HepG2 (cell line): Measurements from ENCODE around the gene THAP2. TPM values are rescaled to one million over a fixed set of nuclear protein-coding genes. Genes with fewer than 3 reads are reported as not detected.

Experiments
- DZIP1 ChIP-seq: sonication (generic); formaldehyde crosslinking; IDR thresholded peaks from 2 replicates; pipeline ENCODE4 v1.5.0; 2020; ENCODE audit warnings: mild to moderate bottlenecking, missing genetic modification reagents
- EHMT2 ChIP-seq: fragments of 200-600 bp; sonication (generic); IDR thresholded peaks from 2 replicates; pipeline ENCODE4 v1.7.0; 2017; ENCODE audit warnings: antibody characterized with exemption, low read depth, low read length, borderline replicate concordance
- EZH2 ChIP-seq: conservative IDR thresholded peaks from 2 replicates; pipeline ENCODE4 v1.6.1; 2012; ENCODE audit warnings: mild to moderate bottlenecking, low read depth, low read length, moderate library complexity
- FOXP1 ChIP-seq, 2 experiments: fragments of 450-650 bp in 1 of 2; IDR thresholded peaks; 2 replicates each; pipeline ENCODE4 v1.6.1; 2017 to 2018; ENCODE audit warnings: antibody characterized with exemption in 1 of 2
- GTF2F1 ChIP-seq: fragments of 150-350 bp; IDR thresholded peaks from 2 replicates; pipeline ENCODE4 v1.6.1; 2014; ENCODE audit warnings: low read length
- LCORL ChIP-seq, 2 experiments: fragments of 450-650 bp in 1 of 2; sonication (generic) in 1 of 2; formaldehyde crosslinking in 1 of 2; IDR thresholded peaks; 2 replicates each; pipeline versions ENCODE4 v1.5.0 to v1.6.1; 2017 to 2020; ENCODE audit warnings: antibody characterized with exemption in 1 of 2, missing genetic modification reagents in 1 of 2
- MTF2 ChIP-seq: sonication (generic); formaldehyde crosslinking; IDR thresholded peaks from 2 replicates; pipeline ENCODE4 v1.5.0; 2020; ENCODE audit warnings: missing genetic modification reagents, borderline replicate concordance
- POGZ ChIP-seq: sonication (generic); formaldehyde crosslinking; IDR thresholded peaks from 2 replicates; pipeline ENCODE4 v1.4.0; 2020; ENCODE audit warnings: mild to moderate bottlenecking, missing genetic modification reagents
- SMARCE1 ChIP-seq: fragments of 450-650 bp; IDR thresholded peaks from 2 replicates; pipeline ENCODE4 v1.6.1; 2017; ENCODE audit warnings: borderline replicate concordance
- SNRNP70 ChIP-seq: fragments of 200-400 bp; formaldehyde crosslinking; IDR thresholded peaks from 2 replicates; pipeline ENCODE4 v1.6.1; 2017; ENCODE audit warnings: mild to moderate bottlenecking, low read depth, low read length, moderate library complexity
- YEATS2 ChIP-seq: sonication (generic); formaldehyde crosslinking; IDR thresholded peaks from 2 replicates; pipeline ENCODE4 v1.4.0; 2020; ENCODE audit warnings: missing genetic modification reagents, borderline replicate concordance
- ZFAT ChIP-seq: sonication (generic); formaldehyde crosslinking; conservative IDR thresholded peaks from 2 replicates; pipeline ENCODE4 v1.8.1; 2023; ENCODE audit warnings: missing genetic modification reagents, inconsistent platforms
- ZNF121 ChIP-seq: sonication (generic); formaldehyde crosslinking; IDR thresholded peaks from 2 replicates; pipeline ENCODE4 v1.5.0; 2020; ENCODE audit warnings: mild to moderate bottlenecking, missing genetic modification reagents
- ZNF563 ChIP-seq: sonication (generic); formaldehyde crosslinking; IDR thresholded peaks from 2 replicates; pipeline ENCODE4 v1.8.0; 2022; ENCODE audit warnings: mild to moderate bottlenecking, moderate library complexity, missing genetic modification reagents
- ZNF710 ChIP-seq: sonication (generic); formaldehyde crosslinking; IDR thresholded peaks from 2 replicates; pipeline ENCODE4 v1.5.0; 2020; ENCODE audit warnings: mild to moderate bottlenecking, missing genetic modification reagents, borderline replicate concordance
- ZNF720 ChIP-seq: sonication (generic); formaldehyde crosslinking; IDR thresholded peaks from 2 replicates; pipeline ENCODE4 v1.4.0; 2020; ENCODE audit warnings: missing genetic modification reagents
- ZNF749 ChIP-seq: sonication (generic); formaldehyde crosslinking; IDR thresholded peaks from 2 replicates; pipeline ENCODE4 v1.8.0; 2022; ENCODE audit warnings: mild to moderate bottlenecking, missing genetic modification reagents, moderate library complexity, borderline replicate concordance
- polyA plus RNA-seq, 8 experiments: library from polyadenylated mRNA; depleted of rRNA in 3 of 8; stranded (reverse) in 7 of 8; unstranded in 1 of 8; fragments of >200 nt; fragmentation: Illumina TruSeq in 4 of 8; extraction: Trizol in 4 of 8; gene quantifications; 2 replicates each; pipeline versions ENCODE4 v1.2.1 to v1.2.3, GENCODE V29; 2011 to 2016; ENCODE audit warnings: low read depth in 4 of 8, missing spikeins in 1 of 8, mixed read lengths in 1 of 8; ENCODE audit not compliant: insufficient read depth in 1 of 8
- total RNA-seq, 5 experiments: library from RNA; depleted of rRNA; stranded (reverse); fragments of >200 nt; fragmentation: Illumina TruSeq; extraction: Trizol; gene quantifications; 2 replicates each; pipeline ENCODE4 v1.2.3, GENCODE V29; 2016; ENCODE audit warnings: low read depth in 1 of 5
- TF ChIP-seq, protein P1 (sequence below), 2 experiments: IDR thresholded peaks; 2 replicates each; pipeline ENCODE4 v1.6.1; 2011 to 2012; ENCODE audit warnings: low read length in 2 of 2, borderline replicate concordance in 1 of 2, low read depth in 1 of 2, mild to moderate bottlenecking in 1 of 2, moderate library complexity in 1 of 2
- TF ChIP-seq, protein P2 (sequence below): sonication (generic); formaldehyde crosslinking; IDR thresholded peaks from 2 replicates; pipeline ENCODE4 v1.5.0; 2020; ENCODE audit warnings: missing genetic modification reagents

The THAP2 gene
- total and polyA plus RNA-seq, 2 of the 13 experiments (the other 11 are each of a cell fraction or from before 2014, with no cell fraction given) = 5.2 to 6.2 TPM

DNA sequence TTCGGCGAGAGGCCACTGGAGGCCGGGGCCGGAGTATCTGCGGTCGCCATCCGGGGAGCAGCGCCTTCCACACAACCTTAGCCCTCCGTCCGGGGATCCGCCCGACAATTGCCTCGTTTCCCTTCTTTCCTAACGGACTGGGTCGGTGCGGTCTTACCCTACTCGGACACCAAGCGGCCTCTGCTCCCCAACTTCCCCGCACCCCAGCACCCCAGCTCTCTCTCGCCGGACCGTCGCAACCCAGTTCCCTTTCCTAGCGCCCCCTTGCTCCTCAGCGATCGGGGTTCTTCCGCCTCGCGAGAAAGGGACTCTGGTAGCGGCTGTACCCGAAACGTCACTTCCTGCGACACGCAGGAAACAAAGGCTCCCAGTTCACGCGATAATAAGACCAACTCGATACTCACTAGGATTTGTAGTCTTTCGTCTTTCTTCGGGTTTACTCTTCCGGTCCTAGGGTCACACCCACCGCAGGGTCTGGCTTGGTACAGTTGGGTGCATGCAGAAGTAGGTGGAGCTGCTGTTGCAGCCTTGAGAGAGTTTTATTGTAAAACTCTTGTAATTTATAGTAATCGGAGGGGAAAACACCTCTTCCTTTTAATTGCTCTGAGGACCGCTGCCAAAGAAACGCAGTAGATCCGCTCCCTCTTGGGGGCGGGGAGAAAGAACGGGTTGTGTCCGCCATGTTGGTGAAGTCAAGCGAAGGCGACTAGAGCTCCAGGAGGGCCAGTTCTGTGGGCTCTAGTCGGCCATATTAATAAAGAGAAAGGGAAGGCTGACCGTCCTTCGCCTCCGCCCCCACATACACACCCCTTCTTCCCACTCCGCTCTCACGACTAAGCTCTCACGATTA lies at the start of gene THAP2, which contains the start of gene ZFC3H1 (continued):
- TF ChIP-seq, protein P1, sequence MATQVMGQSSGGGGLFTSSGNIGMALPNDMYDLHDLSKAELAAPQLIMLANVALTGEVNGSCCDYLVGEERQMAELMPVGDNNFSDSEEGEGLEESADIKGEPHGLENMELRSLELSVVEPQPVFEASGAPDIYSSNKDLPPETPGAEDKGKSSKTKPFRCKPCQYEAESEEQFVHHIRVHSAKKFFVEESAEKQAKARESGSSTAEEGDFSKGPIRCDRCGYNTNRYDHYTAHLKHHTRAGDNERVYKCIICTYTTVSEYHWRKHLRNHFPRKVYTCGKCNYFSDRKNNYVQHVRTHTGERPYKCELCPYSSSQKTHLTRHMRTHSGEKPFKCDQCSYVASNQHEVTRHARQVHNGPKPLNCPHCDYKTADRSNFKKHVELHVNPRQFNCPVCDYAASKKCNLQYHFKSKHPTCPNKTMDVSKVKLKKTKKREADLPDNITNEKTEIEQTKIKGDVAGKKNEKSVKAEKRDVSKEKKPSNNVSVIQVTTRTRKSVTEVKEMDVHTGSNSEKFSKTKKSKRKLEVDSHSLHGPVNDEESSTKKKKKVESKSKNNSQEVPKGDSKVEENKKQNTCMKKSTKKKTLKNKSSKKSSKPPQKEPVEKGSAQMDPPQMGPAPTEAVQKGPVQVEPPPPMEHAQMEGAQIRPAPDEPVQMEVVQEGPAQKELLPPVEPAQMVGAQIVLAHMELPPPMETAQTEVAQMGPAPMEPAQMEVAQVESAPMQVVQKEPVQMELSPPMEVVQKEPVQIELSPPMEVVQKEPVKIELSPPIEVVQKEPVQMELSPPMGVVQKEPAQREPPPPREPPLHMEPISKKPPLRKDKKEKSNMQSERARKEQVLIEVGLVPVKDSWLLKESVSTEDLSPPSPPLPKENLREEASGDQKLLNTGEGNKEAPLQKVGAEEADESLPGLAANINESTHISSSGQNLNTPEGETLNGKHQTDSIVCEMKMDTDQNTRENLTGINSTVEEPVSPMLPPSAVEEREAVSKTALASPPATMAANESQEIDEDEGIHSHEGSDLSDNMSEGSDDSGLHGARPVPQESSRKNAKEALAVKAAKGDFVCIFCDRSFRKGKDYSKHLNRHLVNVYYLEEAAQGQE (IDR thresholded peaks at IDR 0.05; ENCODE audit: borderline replicate concordance in 1 of 2, low read depth in 1 of 2, low read length in 2 of 2) = 0 out of 4 replicates have a peak, but pooled peaks of 1 of the 2 experiments have one; percentile 21
- TF ChIP-seq SNRNP70 (no peak), ZNF121 (no peak), POGZ (CRISPR knock-in tag) (peak; percentile 82), GTF2F1 (0 out of 2 replicates have a peak, but pooled peaks have one; percentile 73), EHMT2 (peak; percentile 92), ZFAT (no peak), YEATS2 (peak; percentile 93), LCORL (IDR thresholded peaks at IDR 0.05) (no peak), LCORL (CRISPR knock-in tag; IDR thresholded peaks at IDR 0.05) (no peak), FOXP1 (IDR thresholded peaks at IDR 0.05) (peak; percentile 11; the same call in 1 of the 2 replicates), FOXP1 (CRISPR knock-in tag; IDR thresholded peaks at IDR 0.05) (no peak), EZH2 (no peak), ZNF563 (CRISPR knock-in tag) (peak; percentile 64; the same call in 1 of the 2 replicates), ZNF720 (CRISPR knock-in tag) (no peak), DZIP1 (CRISPR knock-in tag) (0 out of 2 replicates have a peak, but pooled peaks have one; percentile 35), MTF2 (CRISPR knock-in tag) (no peak; the same call in 1 of the 2 replicates), ZNF710 (CRISPR knock-in tag) (no peak), SMARCE1 (no peak), ZNF749 (CRISPR knock-in tag) (peak; percentile 78; the same call in 1 of the 2 replicates)
- TF ChIP-seq, protein P2, sequence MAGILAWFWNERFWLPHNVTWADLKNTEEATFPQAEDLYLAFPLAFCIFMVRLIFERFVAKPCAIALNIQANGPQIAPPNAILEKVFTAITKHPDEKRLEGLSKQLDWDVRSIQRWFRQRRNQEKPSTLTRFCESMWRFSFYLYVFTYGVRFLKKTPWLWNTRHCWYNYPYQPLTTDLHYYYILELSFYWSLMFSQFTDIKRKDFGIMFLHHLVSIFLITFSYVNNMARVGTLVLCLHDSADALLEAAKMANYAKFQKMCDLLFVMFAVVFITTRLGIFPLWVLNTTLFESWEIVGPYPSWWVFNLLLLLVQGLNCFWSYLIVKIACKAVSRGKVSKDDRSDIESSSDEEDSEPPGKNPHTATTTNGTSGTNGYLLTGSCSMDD = no peak
